ENCODE results near the gene CD320.
"Not testable (repeated sequence)": the region's sequence is repeated elsewhere in the genome, so short reads cannot be mapped to it uniquely, and the experiment has no call there.

CD320 gene

DNA sequence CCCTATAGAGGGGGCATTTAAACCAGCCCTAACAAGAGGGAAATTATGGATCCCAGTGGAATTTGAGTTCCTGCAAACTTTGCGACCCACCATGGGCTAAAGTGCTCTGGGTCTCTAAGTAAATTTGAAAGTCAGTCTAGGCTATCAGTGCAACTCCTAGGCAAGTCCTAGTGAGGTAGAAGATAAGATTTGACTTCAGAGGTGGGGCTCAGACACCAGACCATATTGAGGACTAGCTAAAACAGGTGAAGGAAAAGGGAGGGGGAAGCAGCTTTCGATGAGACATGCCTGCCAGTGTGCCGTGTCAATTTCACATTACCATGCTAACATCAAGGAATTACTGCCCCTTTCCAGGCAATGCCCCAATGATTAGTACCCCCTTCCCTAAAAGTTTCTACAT lies 38.4 kb downstream of the CD320 start:
- no peak overlapping the region for H3K9ac ChIP-seq (ENCODE audit: low read length)
- H3K36me3 ChIP-seq (ENCODE audit: low read length), result no peaks in the 10 kb centered on the region
- H2AFZ ChIP-seq (ENCODE audit: low read depth, low read length, severe bottlenecking), result no peak overlapping the region
- H3K27me3 ChIP-seq (ENCODE audit: low read length), result no peaks in the 10 kb centered on the region
- no peaks in the 10 kb centered on the region for H3K9me3 ChIP-seq (ENCODE audit: insufficient read depth, low read length)
- no peaks in the 10 kb centered on the region for H3K9me2 ChIP-seq (replicated peaks; ENCODE audit: insufficient read depth, low read length)
- peaks cover 8% of the 10 kb centered on the region for H3F3A ChIP-seq (ENCODE audit: insufficient read depth)
- H4K20me1 ChIP-seq (ENCODE audit: low read depth, low read length), result no peaks in the 10 kb centered on the region
- H3K4me2 ChIP-seq (ENCODE audit: low read depth, low read length, poor library complexity, severe bottlenecking), result no peak overlapping the region
- no peak for TF ChIP-seq EZH2phosphoT487 (conservative IDR thresholded peaks at IDR 0.05; ENCODE audit: low read length)
- TF ChIP-seq, protein P1, sequence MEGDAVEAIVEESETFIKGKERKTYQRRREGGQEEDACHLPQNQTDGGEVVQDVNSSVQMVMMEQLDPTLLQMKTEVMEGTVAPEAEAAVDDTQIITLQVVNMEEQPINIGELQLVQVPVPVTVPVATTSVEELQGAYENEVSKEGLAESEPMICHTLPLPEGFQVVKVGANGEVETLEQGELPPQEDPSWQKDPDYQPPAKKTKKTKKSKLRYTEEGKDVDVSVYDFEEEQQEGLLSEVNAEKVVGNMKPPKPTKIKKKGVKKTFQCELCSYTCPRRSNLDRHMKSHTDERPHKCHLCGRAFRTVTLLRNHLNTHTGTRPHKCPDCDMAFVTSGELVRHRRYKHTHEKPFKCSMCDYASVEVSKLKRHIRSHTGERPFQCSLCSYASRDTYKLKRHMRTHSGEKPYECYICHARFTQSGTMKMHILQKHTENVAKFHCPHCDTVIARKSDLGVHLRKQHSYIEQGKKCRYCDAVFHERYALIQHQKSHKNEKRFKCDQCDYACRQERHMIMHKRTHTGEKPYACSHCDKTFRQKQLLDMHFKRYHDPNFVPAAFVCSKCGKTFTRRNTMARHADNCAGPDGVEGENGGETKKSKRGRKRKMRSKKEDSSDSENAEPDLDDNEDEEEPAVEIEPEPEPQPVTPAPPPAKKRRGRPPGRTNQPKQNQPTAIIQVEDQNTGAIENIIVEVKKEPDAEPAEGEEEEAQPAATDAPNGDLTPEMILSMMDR (IDR thresholded peaks at IDR 0.05; ENCODE audit: insufficient read depth, low read length, poor library complexity, severe bottlenecking), result no peak
- no peaks in the 10 kb centered on the region for H3K79me2 ChIP-seq (ENCODE audit: insufficient read depth, low read length)
- H3K4me3 ChIP-seq (ENCODE audit: insufficient read depth, low read length, poor library complexity, severe bottlenecking), result no peak overlapping the region
- no peak overlapping the region for H3K27ac ChIP-seq (ENCODE audit: low read depth, low read length)

DNA sequence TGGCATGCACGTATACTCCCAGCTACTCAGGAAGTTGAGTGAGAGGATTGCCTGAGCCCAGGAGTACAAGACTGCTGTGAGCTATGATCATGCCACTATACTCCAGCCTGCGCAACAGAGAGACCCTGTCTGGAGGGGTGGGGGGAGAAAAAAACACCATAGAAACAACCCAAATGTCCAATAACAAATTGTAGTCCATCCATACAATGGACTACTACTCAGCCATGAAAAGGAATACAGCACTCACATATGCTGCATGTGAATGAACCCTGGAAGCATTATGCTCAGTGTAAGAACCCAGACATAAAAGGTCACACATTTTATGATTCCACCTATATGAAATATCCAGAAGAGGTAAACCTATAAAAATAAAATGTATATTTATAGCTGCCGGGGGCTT lies 42.3 kb downstream of the CD320 start:
- H3K4me2 ChIP-seq (ENCODE audit: low read depth, low read length, poor library complexity, severe bottlenecking), result no peak overlapping the region
- H2AFZ ChIP-seq (ENCODE audit: low read depth, low read length, severe bottlenecking), result no peak overlapping the region
- no peak overlapping the region for H3K9ac ChIP-seq (ENCODE audit: low read length)
- H3K36me3 ChIP-seq (ENCODE audit: low read length), result no peaks in the 10 kb centered on the region
- no peaks in the 10 kb centered on the region for H3K79me2 ChIP-seq (ENCODE audit: insufficient read depth, low read length)
- peaks cover 8% of the 10 kb centered on the region for H3F3A ChIP-seq (ENCODE audit: insufficient read depth)
- no peaks in the 10 kb centered on the region for H3K9me2 ChIP-seq (replicated peaks; ENCODE audit: insufficient read depth, low read length)
- TF ChIP-seq, protein P1 (IDR thresholded peaks at IDR 0.05; ENCODE audit: insufficient read depth, low read length, poor library complexity, severe bottlenecking), result no peak
- no peak for TF ChIP-seq EZH2phosphoT487 (conservative IDR thresholded peaks at IDR 0.05; ENCODE audit: low read length)
- no peak overlapping the region for H3K27ac ChIP-seq (ENCODE audit: low read depth, low read length)
- no peaks in the 10 kb centered on the region for H4K20me1 ChIP-seq (ENCODE audit: low read depth, low read length)
- H3K4me3 ChIP-seq (ENCODE audit: insufficient read depth, low read length, poor library complexity, severe bottlenecking), result no peak overlapping the region
- no peaks in the 10 kb centered on the region for H3K9me3 ChIP-seq (ENCODE audit: insufficient read depth, low read length)
- no peaks in the 10 kb centered on the region for H3K27me3 ChIP-seq (ENCODE audit: low read length)

DNA sequence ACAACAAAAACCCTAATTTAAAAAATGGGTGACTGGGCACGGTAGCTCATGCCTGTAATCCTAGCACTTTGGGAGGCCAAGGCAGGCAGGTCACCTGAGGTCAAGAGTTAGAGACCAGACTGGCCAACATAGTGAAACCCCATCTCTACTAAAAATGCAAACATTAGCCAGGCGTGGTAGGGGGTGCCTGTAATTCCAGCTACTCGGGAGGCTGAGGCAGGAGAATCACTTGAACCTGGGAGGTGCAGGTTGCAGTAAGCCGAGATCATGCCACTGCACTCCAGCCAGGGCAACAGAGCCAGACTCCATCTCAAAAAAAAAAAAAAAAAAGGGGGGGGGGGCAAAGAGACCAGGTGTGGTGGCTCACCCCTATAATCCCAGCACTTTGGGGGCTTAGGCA lies 43.9 kb downstream of the CD320 start:
- not testable (repeated sequence) for H3K9me3 ChIP-seq (ENCODE audit: insufficient read depth, low read length); H3K79me2 ChIP-seq (ENCODE audit: insufficient read depth, low read length); H3K27ac ChIP-seq (ENCODE audit: low read depth, low read length); H4K20me1 ChIP-seq (ENCODE audit: low read depth, low read length); H3K9ac ChIP-seq (ENCODE audit: low read length); H2AFZ ChIP-seq (ENCODE audit: low read depth, low read length, severe bottlenecking); H3F3A ChIP-seq (ENCODE audit: insufficient read depth); H3K4me2 ChIP-seq (ENCODE audit: low read depth, low read length, poor library complexity, severe bottlenecking); H3K36me3 ChIP-seq (ENCODE audit: low read length); H3K4me3 ChIP-seq (ENCODE audit: insufficient read depth, low read length, poor library complexity, severe bottlenecking); H3K27me3 ChIP-seq (ENCODE audit: low read length); H3K9me2 ChIP-seq (replicated peaks; ENCODE audit: insufficient read depth, low read length)

DNA sequence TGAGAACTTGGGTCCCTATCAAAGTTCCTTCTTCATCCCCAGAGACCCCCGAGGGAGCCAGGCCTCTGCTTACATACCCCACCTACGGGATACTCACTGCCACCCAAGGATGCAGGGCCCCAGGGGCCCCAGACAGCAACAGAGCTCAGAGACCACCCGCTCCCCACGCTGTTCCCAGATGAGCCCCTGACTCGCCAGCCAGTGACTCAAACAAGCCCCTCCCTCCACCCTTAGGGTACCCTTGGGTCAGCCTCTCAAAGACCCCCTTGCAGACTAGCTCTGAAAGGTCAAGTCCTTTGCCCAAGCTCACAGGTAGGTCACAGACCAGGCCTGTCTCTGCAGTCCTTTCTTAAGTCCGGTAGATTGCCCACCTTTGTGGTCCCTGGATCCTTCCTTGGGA lies 45.7 kb downstream of the CD320 start:
- TF ChIP-seq EZH2phosphoT487 (conservative IDR thresholded peaks at IDR 0.05; ENCODE audit: low read length), result no peak
- TF ChIP-seq, protein P1 (IDR thresholded peaks at IDR 0.05; ENCODE audit: insufficient read depth, low read length, poor library complexity, severe bottlenecking), result no peak
- Histone ChIP-seq H3F3A (ENCODE audit: insufficient read depth) (no peaks in the 10 kb centered on the region; the same call in 1 of the 2 replicates), H3K9me3 (ENCODE audit: insufficient read depth, low read length) (no peaks in the 10 kb centered on the region), H3K9ac (ENCODE audit: low read length) (no peak overlapping the region), H3K9me2 (replicated peaks; ENCODE audit: insufficient read depth, low read length) (no peaks in the 10 kb centered on the region), H3K27ac (ENCODE audit: low read depth, low read length) (no peak overlapping the region), H3K27me3 (ENCODE audit: low read length) (no peaks in the 10 kb centered on the region), H4K20me1 (ENCODE audit: low read depth, low read length) (no peaks in the 10 kb centered on the region), H3K36me3 (ENCODE audit: low read length) (no peaks in the 10 kb centered on the region), H3K4me2 (ENCODE audit: low read depth, low read length, poor library complexity, severe bottlenecking) (no peak overlapping the region), H3K79me2 (ENCODE audit: insufficient read depth, low read length) (no peaks in the 10 kb centered on the region), H3K4me3 (ENCODE audit: insufficient read depth, low read length, poor library complexity, severe bottlenecking) (no peak overlapping the region), H2AFZ (ENCODE audit: low read depth, low read length, severe bottlenecking) (no peak overlapping the region)
